GM19372 (cell line): ENCODE data around the gene MYOD1.

ENCODE experiments used
- ATAC-seq: cut with Tn5 transposase; IDR thresholded peaks from one replicate; pipeline ENCODE4 v1.9.1; 2021; ENCODE audit warnings: mild to moderate bottlenecking, low read depth, moderate library complexity; ENCODE audit not compliant: unreplicated experiment

MYOD1 gene

DNA sequence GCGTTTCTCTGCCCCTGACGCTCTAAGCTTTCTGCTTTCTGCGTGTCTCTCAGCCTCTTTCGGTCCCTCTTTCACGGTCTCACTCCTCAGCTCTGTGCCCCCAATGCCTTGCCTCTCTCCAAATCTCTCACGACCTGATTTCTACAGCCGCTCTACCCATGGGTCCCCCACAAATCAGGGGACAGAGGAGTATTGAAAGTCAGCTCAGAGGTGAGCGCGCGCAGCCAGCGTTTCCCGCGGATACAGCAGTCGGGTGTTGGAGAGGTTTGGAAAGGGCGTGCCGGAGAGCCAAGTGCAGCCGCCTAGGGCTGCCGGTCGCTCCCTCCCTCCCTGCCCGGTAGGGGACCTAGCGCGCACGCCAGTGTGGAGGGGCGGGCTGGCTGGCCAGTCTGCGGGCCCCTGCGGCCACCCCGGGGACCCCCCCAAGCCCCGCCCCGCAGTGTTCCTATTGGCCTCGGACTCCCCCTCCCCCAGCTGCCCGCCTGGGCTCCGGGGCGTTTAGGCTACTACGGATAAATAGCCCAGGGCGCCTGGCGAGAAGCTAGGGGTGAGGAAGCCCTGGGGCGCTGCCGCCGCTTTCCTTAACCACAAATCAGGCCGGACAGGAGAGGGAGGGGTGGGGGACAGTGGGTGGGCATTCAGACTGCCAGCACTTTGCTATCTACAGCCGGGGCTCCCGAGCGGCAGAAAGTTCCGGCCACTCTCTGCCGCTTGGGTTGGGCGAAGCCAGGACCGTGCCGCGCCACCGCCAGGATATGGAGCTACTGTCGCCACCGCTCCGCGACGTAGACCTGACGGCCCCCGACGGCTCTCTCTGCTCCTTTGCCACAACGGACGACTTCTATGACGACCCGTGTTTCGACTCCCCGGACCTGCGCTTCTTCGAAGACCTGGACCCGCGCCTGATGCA lies at the start of gene MYOD1:
MYOD1 (plus strand) TSS at position 544 of the 910 bp plus-strand sequence; CDS start at position 756, 212 bp downstream.
- ATAC-seq: no peak

DNA sequence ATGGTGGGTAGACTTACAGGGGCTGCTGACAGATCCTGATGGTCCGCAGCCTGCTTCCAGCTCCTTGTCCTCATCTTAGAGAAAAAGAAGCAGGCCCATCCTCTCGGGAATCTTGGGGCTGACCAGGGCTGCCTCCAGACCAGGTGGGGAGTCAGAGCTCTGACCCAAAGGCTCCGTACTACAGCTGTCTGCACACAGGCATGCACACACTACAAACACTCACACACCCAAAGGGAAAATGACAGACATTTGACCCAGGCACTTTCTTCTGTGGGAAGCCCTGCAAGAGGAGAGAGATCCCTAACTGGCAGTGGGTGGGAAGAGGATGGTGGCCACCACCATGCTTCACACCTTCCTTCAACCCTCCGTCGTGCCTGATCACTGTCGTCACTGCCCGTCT lies 46.9 kb upstream of the MYOD1 start:
- ATAC-seq: no peak

DNA sequence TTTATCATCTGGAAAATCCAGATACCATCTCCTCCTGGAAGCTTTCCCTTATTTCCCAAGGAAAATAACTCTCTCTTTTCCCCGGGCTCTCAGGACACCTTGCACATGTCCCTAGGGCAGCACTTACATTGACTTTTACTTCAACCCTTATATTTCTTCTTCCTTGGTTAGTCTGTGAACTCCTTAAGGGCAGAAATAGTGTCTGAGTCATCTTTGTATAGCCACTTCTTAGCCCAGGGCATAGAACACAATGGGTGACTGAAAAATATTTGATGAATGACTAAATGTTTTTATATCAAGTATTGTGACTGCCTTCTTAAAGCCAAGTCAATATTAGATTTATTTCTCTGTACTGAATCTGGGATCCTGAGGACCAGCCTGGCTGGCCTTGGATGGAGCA lies 45.4 kb upstream of the MYOD1 start:
- no peak for ATAC-seq

- no peak for ATAC-seq
These were observed 36.5 kb upstream of the MYOD1 start for GRCh38 chr11:17682848-17683247.

GRCh38 chr11:17683377-17684161 lies 35.8 kb upstream of the MYOD1 start:
- no peak for ATAC-seq

DNA sequence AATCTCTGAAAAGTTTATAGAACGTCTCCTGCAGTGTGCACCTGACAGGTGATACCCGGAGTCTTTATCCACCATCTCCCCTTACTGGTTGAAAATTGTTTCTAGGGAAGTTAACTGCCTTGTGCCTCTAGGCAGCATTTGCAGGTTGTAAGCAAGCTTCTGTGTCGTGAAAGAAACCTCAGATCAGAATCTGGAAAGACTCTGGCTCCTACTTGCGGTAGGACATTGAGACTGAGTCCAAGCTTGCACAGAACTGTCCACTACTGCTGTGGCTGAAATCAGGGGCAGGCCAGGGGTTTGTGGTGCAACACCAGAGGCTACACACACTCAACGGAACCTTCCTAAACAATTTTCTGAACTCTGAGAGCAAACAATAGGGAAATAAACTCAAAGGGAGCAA lies 34.8 kb upstream of the MYOD1 start:
- no peak for ATAC-seq

GRCh38 chr11:17686231-17686980 lies 33.0 kb upstream of the MYOD1 start:
- no peak for ATAC-seq

DNA sequence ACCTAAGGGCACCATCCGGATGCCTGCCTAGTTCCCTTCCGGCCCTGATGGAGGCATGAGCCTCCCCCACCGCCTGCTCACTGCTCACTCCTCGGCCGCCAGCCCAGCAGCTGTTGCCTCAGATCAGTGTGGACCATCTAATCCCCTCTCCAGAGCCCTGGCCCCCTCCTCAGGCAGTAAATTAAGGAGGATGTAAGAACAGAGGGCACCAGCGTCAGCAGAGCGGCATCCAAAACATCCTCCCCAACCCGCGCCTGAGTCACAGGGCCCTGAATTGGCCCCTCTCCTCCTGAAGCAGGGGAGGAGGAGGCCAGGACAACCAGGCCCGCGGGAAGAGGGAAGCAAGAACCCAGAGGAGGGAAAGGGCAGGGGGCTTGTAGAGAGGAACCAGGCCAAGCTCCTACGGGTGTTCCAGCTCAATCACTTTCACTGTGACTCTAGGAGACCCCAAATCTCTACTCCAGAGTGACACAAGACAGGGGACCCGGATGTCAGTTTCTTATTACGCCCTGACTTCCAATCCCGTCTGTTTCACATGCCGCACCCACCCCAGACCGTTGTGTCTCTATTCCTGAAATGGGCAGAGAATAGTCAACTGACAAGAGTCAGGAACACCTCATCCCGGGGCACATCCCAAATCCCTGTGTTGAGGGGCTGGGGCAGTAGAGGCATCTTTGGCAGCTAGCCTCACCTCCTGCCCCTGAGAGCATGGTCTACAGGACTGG lies 31.3 kb upstream of the MYOD1 start:
- no peak for ATAC-seq

GRCh38 chr11:17691550-17691949 lies 27.8 kb upstream of the MYOD1 start:
- ATAC-seq: no peak

DNA sequence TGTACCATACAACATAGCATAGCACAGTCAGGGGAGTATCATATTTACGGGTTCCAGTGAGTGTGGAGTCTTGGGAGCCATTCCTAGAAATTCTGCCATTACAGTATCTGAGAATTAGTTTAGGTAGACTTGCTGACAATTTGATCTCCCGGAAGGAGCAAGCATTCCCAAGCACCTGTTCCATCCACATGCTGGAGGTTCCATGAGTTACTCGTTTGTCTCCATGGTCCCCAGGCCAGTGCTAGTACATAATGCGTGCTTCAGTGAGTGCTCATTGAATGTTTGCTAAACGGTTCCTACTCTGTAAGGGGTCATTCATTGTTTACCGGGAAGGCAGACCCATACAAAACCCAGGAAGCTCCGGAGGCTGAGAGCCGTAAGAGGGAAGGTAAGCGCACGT lies 27.4 kb upstream of the MYOD1 start:
- no peak for ATAC-seq

DNA sequence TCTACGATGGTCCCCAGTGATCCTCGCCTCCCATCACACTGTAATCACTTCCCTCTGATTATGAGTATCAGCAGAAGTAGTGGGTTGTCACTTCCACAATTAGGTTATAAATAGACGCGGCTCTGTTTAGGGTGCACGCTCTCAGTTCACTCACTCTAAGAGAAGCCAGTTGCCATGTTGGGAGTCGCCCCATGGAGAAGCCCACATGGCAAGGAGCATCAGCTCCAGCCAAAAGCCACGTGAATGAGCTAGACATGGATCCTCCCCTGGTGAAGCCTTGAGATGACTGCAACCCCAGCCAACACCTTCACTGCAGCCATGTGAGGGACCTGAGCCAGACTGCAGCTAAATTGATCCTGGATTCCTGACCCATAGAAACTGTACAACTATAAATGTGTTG lies 26.4 kb upstream of the MYOD1 start:
- no peak for ATAC-seq

- ATAC-seq: no peak
These were observed 25.8 kb upstream of the MYOD1 start for GRCh38 chr11:17693531-17693930.

- ATAC-seq: no peak
These were observed 24.8 kb upstream of the MYOD1 start for GRCh38 chr11:17694494-17695110.

- no peak for ATAC-seq
These were observed 23.6 kb upstream of the MYOD1 start for GRCh38 chr11:17695454-17696441.

- ATAC-seq: no peak
These were observed 22.6 kb upstream of the MYOD1 start for GRCh38 chr11:17696741-17697140.

- no peak for ATAC-seq
These were observed 22.0 kb upstream of the MYOD1 start for GRCh38 chr11:17697175-17697949.

GRCh38 chr11:17699147-17700114 lies 19.9 kb upstream of the MYOD1 start:
- no peak for ATAC-seq
